ENCODE data around the gene ANTXR1.

GRCh38 chr2:69032336-69032735, 19.4 kb downstream of the ANTXR1 start:
- no peak for TF ChIP-seq CTCF (IDR thresholded peaks at IDR 0.05 in 2 of 3, conservative IDR thresholded peaks at IDR 0.05 in 1 of 3; ENCODE audit: borderline replicate concordance in 1 of 3, insufficient read depth in 1 of 3, low read depth in 2 of 3, low read length in 2 of 3)
- TF ChIP-seq POLR2AphosphoS5 (IDR thresholded peaks at IDR 0.05; ENCODE audit: low read depth, low read length): no peak
- no peak for TF ChIP-seq POLR2A (IDR thresholded peaks at IDR 0.05; ENCODE audit: borderline replicate concordance, extremely low read depth, insufficient read depth, insufficient read length)
- no peak for TF ChIP-seq ZBTB33 (IDR thresholded peaks at IDR 0.05; ENCODE audit: extremely low read depth, insufficient replicate concordance, low read length)
- no peak for TF ChIP-seq SRF (IDR thresholded peaks at IDR 0.05; ENCODE audit: low read depth)
- TF ChIP-seq SIN3A (IDR thresholded peaks at IDR 0.05; ENCODE audit: low read depth): no peak

Measured in HCT116 (cell line).